Embryonic facial prominence (tissue), 1 donor: ENCODE results near the gene L3MBTL4.

Source experiments
- DNase-seq: peaks from one replicate; pipeline ENCODE4 v3.0.0-alpha.2; 2016; ENCODE audit errors: extremely low spot score

Gene L3MBTL4

DNA sequence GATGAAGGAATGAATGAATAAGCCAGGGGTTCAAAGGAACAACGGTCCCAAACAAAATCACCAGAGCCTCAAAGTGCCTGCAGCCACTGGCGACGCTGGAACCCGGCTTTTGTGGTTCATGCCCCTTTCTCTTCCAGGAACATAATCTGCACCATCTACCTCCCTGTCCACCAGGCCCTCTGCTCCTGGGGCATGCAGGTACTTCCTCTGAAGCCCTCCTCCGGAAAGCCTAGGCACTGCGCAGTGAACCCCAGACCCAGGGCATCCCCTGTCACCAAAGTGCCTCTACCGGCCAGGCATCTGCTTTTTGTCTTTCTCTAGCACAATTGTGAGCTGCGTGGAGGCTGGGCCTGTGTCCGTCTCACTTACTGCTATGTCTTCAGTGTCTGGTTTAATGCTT, 420.8 kb downstream of the L3MBTL4 start:
- DNase-seq: no peak

DNA sequence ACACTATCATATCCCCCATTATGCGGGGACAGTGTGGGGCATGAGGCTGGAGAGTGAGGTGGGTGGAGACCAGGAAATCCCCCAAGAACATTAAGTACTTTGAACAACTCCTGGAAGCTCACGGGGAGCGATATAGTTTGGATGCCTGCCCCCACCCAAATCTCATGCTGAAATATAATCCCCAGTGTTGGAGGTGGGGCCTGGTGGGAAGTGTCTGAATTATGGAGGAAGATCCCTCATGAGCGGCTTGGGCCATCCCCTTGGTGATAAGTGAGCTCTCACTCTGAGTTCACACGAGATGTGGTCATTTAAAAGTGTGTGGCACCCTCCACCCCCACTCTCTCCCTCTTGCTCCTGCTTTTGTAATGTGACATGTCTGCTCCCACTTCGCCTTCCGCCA, 422.3 kb downstream of the L3MBTL4 start:
- no peak for DNase-seq

DNA sequence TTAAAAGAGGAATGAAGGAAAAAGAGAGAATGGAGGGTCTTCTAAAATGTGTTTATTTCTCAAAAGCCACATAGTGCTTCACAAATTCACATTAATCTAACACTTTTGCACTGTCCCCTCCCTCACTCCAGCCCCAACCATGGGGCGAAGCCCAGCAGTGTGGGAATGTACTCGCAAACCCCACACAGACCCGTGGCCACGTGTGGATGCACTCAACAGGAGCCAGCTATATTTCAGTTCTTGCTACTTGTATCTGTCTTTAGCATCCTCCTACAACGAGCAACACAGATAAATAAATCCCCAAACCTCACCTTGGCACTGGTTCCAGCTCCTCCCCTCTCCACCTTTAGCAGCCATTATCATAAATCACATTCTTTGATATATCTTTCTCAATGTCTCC, 427.5 kb downstream of the L3MBTL4 start:
- DNase-seq: no peak

DNA sequence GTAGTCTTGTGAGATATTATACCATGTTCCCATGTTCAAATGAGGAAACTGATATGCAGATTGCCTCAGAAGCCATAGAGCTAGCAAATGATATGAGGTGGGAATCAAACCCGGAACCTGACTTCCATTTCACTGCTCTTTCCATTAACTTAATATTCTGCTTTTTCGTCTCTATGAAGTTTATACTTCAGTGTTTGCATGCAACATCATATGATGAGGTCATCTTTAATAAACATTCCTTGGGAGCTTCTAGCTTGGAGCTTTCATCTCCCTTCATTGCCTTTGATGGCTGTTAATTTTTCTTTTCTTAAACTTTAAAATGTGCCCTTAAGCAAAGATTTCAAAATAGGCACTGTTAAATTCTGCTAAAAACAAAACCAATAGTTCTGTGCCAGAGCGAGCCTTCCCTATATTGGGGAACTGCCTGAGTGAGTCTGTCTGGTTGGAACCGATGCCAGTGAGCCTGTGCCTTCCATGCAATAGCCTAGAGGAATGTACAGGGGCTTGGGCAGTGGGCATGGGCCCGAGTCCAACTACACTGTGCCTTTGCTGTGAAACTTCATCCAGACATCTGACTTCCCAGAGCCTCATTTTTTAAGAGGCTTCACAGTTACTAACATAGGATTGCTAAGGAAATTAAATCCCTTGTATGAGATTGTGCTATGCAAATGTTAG, 428.3 kb downstream of the L3MBTL4 start:
- no peak for DNase-seq

DNA sequence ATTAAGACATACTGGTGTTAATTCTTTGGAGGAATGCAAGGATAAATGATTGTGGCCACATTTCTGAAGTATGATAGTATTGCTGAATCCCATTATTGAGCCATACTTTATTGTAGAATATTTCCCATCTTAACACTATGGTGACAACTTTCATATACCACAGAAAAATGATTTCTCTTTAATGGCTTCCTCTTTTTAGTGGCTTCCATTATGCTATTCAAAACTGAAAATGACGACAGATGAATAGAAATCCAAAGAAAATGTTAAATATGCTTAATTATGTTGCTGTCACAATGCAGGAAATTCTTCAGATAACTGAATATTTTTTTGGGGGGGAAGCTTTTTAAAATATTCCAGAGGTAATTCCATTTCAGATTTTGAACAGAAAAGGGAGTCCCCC, 430.5 kb downstream of the L3MBTL4 start:
- no peak for DNase-seq

DNA sequence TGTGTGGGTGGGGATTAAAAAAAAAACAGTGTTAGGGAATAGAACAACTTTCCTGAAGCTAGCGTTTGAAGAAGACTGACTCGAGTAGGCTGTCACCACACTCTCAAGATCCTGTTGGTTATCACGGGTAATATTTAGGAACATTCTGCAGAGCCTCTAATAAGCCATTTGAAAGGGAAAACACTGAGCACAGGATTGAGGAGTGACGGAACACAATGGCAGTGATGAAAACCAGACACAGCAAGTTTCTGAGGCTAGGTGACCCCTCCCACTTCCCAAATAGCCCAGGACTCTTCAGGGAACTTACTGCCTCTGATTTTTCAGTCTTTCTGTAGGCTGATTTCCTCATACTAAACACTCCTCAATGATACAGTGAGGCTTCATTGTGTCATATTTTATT, 431.2 kb downstream of the L3MBTL4 start:
- DNase-seq: no peak

DNA sequence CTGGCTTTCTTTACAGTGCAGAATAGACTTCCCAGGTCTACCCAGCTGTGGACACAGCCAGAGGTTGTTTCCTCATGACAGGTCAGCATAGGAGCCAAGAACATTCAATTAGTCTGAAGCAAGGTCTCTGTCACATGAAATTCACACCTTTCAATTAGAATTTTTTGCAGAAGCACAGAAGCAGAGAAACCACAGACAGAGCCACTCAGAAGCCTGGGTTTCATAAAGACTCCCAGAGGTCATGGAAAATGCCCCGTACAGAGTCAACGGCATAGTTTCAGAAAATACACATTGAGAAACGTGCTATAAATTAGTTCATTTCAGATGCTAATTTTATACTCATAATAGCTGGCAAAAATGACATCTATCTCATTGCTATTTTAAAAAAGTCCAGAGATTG, 432.4 kb downstream of the L3MBTL4 start:
- DNase-seq: no peak

DNA sequence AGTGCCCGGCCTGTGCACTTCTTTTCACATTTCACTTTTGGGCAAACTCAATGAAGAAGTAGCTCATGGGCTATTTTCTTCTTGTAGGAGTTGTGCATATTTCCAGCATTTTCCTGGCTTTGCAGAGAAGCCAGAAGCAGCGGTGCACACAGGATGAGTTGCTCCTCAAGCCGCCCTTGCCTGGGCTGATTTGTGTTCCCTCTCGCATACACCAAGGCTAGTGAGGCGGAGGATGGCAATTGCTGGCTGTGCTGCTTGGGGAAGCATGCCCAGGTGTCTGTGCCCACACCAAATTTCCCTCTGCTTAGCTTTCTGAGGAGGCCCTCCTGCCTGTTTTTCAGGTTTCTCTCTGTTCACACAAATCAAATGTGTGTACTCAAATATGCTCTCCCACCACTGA, 434.0 kb downstream of the L3MBTL4 start:
- no peak for DNase-seq

DNA sequence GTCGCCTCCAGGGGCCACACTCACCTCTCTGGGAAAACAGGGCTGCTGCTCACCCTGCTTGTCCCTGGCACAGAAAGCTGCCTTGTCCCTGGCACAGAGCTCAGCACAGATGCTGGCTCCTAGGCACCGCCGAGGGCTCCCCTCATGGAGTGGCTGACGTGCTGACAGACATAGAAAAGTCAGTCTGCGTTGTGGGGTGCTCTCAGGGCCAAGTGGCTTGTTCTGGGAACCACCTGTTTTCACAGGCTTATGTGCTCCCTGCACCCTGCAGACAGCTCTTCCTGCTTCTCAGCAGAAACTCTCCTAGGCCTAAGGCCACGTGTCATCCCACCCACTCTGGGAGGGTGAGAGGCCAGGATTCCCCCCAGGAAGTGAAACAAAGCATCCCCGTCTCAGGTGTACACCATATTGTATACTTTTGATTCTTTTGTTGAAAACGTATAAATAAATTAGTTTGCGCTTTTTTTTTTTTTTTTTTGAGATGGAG, 434.7 kb downstream of the L3MBTL4 start:
- no peak for DNase-seq

DNA sequence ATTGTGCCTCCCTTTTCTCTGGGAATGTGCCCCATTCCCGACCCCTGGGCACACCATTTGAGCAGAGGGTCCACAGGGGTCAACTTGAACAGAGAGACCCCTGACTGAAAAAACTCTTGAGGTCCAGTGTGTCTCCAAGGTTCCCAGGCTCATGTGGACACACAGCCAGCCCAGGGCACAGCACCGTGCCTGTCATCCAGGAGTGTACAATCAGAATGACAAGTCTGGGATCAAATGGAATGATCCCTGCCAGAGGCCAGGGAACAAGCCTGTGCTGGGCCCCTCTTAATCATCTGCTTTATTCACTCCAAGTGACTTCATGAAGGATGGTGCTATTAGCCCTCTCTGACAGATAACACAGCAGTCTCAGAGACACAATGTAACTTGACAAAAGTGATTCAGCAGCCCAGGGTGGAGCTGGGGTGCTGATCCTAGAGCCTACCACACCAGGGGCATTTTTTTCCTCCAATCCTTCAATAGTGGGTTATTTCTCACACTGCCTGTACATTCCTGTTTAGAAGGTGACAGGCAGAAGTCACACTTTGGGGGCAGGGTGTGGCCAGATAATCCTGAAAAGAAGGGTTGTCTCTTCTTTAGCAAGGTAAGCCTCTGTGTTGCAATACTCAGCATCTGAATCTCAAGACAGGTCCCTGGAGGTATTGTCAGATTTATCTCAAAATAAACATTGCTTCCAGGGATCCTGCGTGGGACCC, 435.4 kb downstream of the L3MBTL4 start:
- DNase-seq: no peak

DNA sequence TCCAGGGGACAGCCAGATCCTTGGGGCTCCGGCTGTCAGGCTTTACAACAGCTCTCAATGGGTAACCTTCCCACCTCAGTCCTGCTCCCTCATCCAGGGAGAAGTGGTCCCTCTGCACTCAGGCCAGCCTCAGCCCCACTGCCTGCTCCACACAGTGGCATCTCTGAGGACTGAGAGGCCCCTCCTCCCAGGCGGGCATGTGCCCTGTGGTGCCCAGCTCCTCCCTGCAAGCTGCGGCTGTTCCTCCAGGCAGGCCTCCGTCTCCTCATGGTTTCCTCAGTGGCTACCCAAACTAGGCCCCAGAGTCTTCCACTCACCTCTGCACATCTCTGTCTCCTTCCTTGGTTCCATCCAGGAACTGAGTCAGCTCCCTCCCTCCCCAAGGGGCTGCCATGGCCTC, 437.7 kb downstream of the L3MBTL4 start:
- no peak for DNase-seq

DNA sequence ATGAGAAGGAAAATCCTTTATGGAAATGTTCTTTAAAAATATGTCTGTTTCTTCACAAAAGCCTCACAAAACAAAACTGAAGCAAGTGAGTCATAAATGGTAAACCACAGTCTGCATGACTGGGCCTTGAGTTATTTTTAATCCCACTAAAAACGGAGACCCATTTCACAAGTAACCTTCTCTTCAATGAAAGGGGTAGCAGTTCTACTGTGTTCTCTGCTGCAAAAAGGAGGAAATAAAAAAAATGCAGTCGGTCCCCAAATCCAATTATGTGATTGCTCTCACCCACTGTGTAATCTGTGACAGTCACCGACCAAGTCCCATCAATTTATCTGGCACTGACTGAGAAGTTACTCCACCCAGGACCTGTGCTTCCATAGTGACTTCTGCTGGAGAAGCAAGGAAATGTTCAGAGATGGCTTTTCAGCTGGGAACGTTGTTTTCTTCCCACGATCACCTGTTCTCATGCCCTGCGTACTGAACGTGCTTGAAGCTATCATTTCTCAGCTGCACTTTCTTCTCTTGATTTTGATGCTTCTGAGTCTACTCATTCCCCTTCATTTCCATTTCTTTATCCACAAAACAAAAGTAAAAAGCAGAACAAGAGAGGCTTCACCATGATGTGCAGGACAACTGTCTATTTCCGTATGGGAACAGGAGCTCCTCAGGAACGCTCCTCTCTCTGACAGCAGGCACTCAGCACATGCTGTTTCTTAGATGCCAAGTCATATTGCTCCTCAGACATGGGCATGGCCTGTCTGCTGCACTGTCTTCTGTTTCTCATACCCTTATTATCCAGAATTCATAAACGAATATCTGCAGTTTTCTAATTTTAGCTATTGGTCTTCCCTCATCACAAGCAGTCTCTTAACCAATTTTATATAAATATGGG, 439.4 kb downstream of the L3MBTL4 start:
- no peak for DNase-seq

DNA sequence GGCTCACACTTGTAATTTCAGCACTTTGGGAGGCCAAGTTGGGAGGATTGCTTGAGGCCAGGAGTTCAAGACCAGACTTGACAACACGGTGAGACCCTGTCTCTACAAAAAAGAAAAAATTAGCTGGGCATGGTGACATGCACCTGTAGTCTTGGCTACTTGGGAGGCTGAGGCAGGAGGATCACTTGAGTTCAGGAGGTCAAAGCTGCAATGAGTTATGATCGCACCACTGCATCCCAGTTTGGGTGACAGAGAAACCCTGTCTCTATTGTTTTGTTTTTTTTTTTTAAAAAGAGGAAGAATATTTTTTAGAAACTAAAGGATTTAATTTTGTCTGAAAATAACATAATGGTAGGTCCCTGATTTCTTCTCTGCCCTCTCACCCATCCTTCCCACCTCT, 440.0 kb downstream of the L3MBTL4 start:
- no peak for DNase-seq

DNA sequence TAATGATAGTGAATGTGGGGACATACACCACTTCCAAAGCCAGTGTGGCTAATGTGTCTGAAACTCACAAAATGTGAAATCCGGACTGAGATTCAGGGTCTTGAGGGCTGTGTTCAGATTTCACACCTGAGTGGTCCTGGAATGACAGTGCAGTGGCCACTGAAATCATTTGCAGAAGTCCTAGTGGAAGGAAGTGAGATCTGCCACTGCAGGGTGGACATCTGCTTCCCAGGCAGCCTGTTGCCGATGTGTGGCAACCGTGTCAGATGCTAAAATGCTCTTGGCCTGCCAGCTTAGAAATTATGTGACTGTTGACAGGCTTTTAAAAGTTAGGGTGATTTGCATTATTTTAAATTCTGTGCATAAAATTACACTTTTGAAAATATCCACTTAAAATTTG, 441.6 kb downstream of the L3MBTL4 start:
- no peak for DNase-seq

DNA sequence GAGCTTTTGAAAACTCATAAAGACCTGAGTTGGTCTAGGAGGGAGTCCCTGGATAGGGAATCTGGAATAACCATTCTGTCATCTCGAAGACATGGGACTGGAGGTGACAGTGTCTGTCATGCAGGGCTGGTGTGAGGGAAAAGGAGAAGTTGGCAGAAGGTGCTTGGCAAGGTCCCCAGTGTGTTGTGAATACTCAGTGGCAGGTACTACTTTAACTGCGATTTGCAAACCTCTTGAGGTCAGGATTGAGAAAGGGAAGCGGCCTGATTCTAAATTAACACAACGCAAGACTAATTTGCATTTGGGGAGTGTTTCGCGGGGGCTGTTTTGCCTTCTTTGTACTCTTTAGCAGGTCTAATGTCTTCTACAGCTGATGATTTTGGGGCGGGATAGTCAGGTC, 442.4 kb downstream of the L3MBTL4 start:
- no peak for DNase-seq

DNA sequence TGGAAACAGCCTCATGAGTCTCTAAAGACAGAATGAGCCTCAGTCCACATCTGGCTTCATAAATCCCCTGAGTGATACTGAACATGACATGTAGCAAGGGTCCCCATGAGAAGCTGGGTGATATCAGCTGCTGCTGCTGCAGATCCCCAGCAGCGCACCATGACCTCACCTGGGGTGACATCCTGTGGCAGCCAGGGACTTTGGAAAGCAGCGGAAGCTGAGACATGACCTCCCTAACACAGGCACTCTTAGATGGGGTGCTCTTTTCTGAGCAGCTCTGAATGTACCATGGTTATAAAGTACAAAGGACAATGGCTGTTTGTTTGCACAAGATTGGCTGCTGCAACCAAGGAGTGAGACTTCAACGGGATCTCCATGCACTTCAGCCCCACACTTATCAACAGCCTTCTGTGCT, 444.7 kb downstream of the L3MBTL4 start:
- DNase-seq: no peak

DNA sequence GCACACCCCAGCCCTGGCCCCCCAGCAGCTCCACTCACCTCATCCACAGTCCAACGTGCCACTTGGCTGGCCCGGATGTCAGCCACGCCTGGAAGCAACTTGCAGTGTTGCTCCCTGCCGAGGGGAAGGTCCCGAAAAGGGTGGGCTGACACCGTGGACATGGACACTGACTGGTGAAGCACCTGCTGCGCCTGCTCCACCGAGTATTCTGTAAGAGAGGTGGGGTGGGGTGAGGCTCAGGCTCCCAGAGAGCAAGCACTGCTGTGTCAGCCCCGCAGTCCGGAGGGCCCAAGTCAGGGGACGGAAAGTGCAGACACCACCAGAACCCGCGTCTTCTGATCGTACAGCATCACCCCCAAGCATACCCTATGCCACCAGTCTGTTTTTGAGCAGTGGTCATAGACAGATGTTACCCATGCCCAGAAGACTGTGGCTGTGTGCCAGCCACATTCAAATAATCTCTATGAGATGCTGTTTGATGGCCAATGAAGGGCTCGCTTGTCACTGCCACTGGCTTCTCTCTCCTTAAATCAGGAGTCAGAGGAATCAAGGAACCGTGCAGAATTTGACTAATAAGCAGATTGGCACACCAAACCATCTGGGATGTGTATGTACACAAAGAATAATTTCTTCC, 445.2 kb downstream of the L3MBTL4 start:
- DNase-seq: no peak

DNA sequence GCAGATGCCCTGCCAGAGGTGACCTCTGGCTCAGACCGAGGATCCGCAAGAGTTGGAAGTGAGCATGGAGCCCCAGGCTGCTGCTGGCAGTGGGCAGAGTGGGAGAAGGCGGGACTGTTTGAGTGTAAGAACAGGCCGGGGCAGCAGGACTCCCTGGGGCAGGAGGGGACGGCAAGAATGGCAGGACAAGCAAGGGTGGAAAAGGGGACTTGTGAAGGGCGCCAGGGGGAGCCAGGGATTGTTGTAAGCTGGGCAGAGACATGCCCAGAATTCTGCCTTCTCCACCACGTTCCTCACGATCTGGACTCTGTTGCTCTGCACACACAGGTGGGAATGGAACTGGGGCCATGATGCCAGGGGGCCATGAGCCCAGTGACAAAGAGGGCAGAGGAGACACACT, 447.0 kb downstream of the L3MBTL4 start:
- no peak for DNase-seq

DNA sequence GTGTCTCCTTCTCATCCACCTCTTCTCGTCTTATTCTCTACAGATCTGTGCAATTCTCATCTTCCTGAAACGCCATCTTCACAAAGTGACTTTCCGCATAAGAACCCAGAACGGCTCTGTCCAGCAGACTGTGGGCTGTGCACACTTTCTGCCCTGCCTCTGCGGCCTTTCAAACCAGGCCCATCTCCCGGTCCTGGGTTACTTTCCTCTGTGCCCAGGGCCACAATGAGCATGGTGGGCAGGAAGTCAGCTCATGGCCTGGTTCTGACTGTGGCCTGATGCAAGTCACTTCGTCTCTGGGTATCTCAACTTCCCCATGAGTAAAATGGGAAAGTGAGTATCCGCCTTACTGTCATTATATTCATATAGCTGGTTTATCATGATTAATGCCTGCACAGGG, 447.7 kb downstream of the L3MBTL4 start:
- no peak for DNase-seq

DNA sequence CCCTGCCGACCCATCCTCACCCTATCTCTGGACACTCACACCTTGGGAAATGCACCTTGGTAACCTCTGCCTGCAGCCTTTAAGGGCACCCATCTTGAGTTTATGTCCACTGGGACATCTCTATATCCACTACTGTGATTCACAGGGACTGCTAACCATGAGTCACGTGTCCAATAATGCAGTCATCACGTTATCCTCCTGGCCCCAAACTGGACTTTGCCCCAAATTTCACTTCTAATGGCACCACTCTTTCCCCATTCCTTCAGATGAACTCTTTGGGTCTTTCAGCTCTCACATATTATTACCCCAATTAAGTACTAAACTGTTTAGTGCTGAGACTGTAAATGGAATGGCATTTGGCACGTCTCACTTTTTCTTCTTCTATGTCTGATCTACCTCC, 448.2 kb downstream of the L3MBTL4 start:
- DNase-seq: no peak

DNA sequence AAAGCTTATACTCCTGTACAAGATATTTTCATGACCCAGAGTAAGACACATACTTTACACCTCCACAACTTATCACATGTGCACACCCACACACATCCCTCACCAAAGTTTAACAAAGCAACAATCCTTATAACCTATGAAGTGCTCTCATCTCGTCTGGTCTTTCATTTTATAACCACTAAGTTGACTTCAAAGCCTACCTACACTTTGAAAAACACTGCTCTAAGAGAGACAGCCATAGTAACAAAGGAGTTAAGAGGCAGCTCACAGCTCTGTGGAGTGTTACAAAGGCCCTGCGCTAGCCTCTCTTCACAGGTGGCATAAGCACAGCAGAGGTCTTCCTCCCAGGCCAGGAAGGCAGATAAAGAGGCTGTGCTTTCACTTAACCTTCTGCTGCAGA, 449.7 kb downstream of the L3MBTL4 start:
- no peak for DNase-seq

DNA sequence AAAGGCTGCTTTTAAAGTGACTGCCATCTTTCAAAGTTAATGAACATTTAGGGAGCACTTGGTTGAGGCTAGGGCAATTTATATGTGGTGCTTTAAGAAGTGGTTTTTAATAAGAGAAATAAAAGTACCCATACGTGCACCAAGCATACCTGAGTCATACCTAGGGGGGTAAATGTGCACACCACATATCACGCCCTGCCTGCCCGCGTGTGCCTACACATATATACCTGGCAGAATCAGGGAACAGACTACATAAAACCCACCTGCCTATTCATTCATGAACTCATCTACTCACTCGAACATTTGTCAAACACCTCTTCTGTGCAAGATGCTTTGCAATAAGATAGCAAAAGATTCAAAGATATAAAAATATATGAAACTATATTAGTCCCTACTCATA, 450.1 kb downstream of the L3MBTL4 start:
- DNase-seq: no peak
